ENCODE results near the gene ONECUT1.

- no peak for TF ChIP-seq POLR2AphosphoS5 (IDR thresholded peaks at IDR 0.05; ENCODE audit: low read depth, low read length)
- no peak for TF ChIP-seq CTCF (IDR thresholded peaks at IDR 0.05; ENCODE audit: control extremely low read depth in 1 of 3, insufficient read depth in 1 of 3, low read depth in 1 of 3, low read length in 3 of 3)
- no peak for TF ChIP-seq EP300 (IDR thresholded peaks at IDR 0.05; ENCODE audit: borderline replicate concordance in 1 of 2, low read depth in 2 of 2, low read length in 2 of 2)
- TF ChIP-seq CBX8 (IDR thresholded peaks at IDR 0.05; ENCODE audit: borderline replicate concordance, low read depth, low read length), result no peak; the same call in 1 of the 2 replicates
Observed at GRCh38 chr15:52789008-52789600, 1.0 kb downstream of the ONECUT1 start.
